ENCODE results near the gene LZTR1.

DNA sequence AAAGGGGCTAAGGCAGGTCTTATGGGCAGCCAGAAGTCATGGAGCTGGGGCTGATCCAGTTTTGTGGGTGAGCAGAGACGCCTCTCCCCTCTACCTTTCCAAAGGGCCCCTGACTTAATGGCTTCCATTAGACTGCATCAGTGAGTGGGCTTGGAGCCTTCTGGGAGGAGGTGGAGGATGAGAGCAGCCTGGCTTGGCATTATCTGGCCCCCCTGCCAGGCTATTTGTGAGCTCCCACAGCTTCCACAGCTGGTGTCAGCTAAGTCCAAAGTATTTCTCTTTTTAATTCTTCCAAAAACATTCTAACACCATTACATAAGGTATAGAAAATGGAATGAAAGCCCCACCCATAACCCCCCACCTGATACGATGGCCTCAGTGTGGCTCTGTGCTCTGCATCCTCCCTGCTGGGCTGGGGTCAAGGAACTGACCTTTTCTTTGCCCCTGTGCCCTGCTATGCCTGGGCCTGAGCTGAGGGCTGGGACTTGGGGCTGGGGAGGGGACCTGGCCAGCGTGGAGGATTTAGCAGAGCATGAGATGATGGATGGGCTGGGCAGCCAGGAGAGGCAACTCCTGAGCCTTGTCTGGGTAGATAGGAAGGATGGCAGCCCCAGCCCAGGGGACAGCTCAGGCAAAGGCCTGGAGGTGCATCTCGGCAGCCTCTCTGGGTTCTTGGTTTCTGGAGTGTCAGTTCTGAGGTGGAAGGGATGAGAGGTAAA lies 11.0 kb upstream of the LZTR1 start:
- TF ChIP-seq, protein P1, sequence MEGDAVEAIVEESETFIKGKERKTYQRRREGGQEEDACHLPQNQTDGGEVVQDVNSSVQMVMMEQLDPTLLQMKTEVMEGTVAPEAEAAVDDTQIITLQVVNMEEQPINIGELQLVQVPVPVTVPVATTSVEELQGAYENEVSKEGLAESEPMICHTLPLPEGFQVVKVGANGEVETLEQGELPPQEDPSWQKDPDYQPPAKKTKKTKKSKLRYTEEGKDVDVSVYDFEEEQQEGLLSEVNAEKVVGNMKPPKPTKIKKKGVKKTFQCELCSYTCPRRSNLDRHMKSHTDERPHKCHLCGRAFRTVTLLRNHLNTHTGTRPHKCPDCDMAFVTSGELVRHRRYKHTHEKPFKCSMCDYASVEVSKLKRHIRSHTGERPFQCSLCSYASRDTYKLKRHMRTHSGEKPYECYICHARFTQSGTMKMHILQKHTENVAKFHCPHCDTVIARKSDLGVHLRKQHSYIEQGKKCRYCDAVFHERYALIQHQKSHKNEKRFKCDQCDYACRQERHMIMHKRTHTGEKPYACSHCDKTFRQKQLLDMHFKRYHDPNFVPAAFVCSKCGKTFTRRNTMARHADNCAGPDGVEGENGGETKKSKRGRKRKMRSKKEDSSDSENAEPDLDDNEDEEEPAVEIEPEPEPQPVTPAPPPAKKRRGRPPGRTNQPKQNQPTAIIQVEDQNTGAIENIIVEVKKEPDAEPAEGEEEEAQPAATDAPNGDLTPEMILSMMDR (IDR thresholded peaks at IDR 0.05): no peak
- no peak for TF ChIP-seq EP300 (IDR thresholded peaks at IDR 0.05; ENCODE audit: low read depth)

All from transverse colon (tissue), 3 donors.